HuH-7.5 (cell line): Measurements from ENCODE around the gene PHF12.
A peak's percentile ranks its signal among the peaks of the same experiment; 100 is the strongest.

Source experiments
- DNase-seq: peaks from one replicate; pipeline ENCODE4 v3.0.0; 2011; ENCODE audit warnings: low spot score

Gene PHF12

DNA sequence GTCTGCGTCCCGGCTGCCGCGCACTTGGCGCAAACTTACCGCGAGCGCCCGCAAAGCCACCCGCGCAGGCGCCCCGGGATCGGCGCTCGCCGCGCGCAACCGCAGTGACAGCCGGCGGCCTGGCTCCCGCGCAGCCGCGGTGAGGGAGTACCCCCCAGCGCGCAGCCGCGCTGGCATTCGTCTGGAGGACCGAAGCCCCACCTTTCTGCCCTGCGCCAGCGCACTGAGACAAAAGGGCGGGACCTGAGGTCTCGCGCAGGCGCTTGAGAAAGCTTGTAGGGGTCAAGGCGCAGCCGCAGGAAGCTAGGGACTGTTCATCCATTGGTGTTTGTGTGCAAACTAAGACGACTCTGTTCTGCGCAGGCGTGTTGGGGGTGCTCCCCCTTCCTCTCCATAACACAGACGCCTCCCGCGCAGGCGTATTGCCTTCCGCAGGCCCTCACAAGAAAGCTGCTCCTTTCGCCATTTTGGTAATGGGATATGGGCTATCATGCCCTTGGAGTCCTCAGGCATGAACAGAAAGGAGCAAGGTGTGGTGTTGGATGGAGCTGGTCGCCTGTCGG, at the start of gene PHF12:
TSS of gene PHF12 (minus strand) at position 91 of the 563 bp plus-strand sequence. CDS start 558 bp downstream, outside the sequence.
- DNase-seq = peak; percentile 96

DNA sequence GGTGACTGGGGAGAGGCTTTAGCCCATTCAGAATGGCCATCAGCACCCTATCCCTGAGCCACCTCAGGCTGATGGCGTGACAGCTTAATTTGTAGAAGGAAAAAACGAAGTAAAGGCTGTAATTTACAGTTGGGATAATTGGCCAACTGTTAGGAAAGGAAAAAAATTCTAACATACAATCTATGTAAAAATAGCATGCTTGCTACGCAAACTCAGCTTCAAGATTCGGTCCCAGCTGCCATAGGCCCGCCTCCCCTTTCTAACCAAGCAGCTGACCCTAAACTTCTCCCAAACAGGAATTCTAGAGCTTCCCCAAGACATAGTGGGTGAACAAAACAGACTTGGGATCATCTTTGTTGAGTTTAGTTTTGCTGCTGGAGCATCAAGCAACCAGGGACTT, 49.7 kb upstream of the PHF12 start:
- no peak for DNase-seq

DNA sequence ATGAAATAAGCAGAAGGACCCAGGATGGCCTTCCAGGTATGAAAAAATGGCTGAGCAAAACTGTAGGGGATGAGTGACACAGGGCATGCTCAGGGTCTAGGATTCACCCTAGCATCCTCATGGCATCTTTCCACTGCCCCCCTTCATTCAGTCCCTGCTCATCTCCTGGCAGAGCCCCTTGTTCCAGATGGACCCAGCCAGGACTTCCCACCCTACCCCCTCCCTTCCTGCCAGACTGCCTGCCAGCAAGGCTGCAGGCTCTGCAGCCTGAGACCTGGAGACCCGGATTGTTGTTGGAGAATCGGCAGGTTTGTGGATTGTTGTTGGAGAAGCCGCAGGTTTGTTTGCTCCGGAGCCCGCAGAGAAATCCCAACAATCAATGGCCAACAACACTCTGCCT, 47.9 kb upstream of the PHF12 start:
- no peak for DNase-seq

DNA sequence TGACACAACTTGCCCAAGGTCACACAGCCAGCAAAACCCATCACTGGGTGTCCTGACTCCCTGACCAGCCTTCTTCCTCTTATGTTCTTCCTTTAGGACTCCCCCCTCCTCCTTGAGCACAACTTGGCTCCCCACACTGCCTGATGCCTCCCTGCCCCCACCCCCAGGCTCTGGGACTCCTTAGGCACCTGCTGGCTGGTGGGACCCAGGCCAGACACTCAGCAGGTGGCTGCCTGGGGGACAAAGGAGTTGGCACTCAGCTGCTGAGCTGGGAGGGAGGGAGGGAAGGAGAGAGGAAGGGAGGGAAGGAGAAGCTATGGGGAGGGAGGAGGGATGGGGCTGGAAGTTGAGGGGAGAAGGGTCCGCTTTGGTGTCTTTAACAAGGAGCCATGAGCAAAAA, 46.5 kb upstream of the PHF12 start:
- DNase-seq = no peak

DNA sequence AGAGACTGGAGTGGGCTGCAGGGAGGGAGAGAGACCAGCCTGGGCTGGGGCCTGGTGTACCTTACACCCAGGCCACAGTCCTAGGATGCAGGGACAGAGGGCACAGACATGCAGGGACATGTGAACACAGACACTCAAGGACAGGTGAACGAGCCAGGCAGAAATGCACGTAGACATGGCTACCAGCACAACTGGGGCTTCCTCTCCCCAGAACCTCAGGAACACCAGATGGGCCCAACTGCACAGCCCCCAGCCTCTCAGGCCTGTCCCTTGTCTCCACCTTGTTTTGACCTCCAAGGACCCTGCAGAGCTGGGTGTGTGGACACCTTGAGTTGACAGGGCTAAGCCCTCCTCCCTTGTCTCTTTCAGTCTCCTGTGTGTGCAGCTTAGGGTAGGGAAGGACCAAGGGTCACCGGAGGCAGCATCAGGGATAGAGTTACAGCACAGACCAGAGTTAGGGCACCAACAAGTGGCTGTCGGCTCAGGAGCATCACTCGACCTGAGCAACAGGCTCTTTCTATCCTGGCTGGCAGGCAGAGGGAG, 45.3 kb upstream of the PHF12 start:
- no peak for DNase-seq

DNA sequence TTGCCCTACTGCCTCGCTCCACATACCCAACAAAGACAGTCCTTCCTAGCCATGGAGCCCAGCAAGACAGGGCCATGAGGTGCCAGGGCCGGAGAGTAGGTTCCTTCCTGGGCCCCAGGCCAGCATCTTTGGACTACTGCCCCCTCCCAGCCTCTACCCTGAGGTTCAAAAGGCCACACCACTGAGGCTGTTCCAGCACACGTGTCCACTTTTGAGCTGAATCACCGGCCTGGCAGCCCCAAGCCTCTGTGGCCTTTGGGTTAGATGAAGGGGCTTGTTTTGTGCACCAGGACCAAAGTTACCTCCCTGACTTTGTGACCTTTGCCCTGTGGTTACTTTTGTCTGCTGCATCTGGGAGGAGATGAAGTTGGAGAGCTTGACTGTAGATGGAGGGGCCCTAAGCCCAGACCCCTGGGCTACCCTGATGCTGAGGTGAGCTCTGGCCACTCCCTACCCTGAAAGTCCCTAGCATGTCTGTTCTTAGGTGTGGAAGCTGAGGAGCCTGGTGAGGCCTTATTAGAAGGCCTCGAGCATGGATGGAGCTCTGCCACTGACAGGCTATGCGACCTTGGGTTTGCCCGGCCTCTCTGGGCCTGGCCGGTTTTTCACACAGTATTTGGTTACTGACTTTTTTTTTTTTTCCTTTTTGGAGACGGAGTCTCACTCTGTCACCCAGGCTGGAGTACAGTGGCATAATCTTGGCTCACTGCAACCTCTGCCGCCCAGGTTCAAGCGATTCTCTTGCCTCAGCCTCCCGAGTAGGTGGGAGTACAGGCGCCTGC, 42.5 kb upstream of the PHF12 start:
- DNase-seq = no peak

DNA sequence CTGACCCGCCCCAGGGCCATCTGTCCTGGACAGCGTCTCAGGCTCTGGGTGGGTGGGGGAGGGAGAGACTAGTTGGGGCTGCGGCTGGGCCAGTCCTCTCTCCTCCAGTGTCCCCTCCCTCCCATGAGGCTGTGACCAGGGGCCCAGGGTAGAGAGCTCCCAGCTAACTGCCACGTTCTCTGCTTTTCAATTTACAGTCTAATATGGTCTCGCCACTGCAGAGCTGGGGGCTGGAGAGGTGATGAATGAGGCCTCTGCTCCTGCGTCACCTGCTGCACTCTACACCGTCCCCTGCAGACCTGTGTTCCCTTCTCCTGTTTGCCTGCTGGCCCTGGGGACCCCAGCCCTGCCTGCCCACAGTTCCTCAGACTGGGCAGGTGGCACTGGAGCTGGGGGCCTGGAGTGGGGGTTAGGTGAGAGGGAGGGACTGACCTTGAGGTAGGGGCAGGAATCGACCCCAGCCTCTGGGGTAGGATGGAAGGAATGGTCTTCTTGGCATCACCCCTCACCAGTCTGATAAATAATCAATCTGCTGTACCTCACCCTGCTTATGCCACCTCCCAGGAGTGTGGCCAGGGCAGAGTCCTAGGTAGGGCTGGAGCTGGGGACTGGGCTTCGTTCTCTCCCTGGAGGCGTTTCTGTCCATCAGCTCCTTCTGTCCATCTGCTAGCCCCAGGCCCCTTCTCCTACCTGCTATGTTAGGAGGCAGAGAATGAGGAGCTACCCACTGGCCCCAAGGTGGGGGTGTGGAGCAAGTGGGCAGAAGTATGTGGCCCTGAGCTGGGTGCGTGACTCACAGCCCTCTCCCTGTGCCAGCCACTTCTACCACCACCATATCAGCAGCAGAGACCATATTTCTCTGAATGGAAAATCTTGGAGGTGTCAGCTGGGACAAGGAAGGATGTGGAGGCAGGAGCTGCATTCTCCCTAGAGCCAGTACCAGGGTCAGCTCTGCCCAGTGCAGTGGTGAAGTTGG, 41.6 kb upstream of the PHF12 start:
- DNase-seq = no peak

DNA sequence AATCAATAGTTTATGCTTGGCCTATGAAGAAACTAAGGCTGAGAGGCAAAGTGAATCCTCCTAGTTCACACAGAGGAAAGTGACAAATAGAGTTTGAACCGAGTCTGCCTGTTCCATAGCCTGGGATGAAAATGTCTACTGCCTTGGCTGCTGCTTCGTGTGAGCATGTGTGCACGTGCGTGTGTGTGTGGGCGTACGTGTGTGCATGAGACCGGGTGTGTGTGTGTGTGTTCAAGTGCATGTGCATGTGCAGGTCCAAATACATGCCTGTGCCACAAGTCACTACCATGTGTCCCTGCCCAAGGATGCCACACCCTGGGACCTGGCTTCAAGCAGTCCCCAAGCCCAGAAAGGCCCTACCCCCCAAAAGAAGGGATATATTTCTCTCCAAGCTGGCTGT, 40.9 kb upstream of the PHF12 start:
- no peak for DNase-seq

DNA sequence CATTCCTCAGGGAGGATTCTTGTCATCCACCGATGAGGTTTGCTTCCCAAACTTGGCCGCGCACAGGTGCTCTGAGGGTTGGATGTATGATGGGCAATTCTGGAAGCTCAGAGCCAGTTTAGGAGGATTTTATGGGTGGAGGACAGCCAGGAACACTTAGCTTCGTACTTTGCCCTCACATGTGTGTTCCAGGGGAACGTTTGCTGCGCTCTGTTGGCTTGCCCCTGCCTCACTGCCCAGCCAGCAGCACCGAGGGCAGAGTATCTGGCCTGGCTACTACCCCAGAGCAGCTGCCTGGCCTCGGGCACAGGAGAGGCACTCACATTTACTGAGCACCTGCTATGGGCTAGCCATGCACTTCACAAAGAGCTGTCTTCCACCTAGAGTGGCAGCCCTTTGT, 40.5 kb upstream of the PHF12 start:
- no peak for DNase-seq

DNA sequence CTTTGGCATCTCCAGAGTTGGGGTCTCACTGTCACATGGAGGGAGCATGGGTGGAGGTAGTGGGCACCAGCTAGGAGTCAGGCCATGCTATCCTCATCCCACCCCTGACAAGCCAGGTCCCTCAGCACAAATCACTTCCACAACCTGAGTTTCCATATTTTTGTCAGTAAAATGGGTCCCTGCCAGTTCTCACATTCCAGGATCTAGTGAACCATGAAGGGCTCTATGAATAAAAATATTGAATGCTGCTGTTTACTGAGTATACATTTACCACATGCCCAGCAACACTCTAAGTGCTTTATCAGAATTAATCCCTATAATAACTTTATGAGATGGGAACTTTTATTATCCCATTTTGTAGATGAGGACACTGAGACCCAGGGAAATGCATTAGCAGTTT, 37.7 kb upstream of the PHF12 start:
- DNase-seq = no peak

DNA sequence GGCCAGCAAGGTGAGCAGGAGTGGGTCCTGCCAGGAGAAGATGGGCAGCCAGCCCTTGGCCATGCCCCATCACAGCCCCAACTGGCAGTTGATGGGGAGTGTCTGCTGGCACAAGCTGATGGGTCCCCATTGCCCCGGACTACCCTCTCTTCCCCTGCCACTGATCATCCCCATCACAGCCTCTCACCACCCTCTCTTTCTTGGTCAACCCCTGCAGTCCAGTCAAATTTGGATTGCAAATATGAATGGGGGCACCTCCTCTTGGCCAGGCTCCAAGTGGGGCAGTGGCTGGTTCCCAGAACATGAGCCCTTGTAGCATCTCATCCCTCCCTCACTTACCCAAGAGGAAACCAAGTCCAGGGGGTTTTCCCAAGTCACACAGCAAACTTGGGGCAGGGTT, 37.2 kb upstream of the PHF12 start:
- DNase-seq = no peak

DNA sequence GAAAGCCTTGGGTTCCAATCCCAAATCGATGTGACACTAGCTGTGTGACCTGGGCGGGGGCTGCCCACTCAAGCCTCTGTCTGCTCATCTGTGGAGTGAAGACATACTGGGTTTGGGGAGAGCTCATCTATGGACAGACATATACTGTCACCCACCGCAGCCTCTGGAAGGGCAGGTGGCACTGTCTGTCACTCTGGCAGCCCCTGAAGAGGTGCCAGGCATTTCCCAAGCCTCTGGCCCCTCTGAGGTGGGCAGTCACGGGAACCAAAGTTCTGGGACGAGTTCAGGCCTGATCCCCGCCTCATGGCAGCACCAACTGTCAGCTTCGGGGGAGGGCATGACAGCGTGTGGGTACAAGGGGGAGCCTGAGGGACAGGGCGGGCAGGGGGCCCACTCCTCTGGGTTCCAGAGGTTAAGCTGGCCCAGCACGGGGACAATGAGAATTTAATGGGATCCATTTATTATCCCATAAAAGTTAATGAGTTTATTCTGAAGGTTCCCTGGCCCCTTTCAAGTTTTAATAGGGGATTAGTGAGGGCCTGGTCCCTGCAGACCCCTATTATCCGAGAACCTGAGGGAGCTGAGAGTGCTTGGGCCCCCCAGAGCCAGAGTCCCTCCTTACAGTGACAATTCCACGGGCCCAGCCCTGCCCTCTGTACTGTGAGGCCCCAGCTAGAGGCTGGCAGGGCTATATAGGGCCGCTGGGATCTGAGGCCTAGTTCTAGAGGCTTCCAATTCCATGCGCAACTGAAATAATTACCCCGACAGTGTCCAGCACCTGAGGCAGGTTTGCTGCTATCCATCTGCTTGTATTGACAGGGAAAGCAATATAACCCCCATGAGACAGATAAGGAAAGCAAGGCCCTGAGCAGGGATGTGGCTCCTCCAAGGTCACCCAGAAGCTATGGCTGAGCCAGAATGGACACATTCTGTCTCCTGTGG, 35.7 kb upstream of the PHF12 start:
- no peak for DNase-seq

DNA sequence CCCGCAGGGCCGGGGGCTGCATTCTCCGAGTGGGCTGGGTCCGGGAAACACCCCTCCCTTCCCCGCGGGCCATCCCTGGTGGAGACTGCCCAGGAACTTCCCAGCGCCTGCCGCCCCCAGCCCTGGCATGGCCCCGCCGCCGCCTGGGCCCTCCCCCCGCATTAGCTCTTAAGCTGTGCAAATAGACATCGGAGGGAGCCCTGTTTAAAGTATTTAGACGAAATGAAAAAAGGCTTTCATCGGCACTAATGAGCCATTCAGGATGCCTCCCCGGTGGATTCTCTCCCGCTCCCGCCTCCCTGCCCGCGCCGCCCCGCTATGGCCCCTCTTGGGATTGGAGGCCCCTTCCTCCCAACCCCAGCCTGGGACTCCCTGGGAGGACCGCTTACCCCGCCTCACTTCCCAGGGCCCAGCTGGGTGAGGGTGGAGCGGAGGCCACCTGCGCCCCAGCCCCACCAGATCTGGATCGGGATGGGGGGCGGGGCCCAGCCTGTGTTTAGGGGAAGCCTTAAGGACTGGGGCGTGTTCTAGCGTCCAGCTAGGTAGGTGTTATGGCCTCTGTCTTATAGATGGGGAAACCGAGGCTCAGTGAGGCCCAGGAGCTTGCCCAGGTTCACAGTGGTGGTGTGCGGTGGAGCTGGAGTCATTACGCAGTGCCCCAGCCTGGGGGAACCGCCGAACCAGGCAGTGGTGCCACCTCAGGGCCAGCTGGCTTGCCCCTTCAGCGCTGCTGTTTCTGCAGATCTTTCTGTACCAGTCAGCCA, 34.8 kb upstream of the PHF12 start:
- no peak for DNase-seq

DNA sequence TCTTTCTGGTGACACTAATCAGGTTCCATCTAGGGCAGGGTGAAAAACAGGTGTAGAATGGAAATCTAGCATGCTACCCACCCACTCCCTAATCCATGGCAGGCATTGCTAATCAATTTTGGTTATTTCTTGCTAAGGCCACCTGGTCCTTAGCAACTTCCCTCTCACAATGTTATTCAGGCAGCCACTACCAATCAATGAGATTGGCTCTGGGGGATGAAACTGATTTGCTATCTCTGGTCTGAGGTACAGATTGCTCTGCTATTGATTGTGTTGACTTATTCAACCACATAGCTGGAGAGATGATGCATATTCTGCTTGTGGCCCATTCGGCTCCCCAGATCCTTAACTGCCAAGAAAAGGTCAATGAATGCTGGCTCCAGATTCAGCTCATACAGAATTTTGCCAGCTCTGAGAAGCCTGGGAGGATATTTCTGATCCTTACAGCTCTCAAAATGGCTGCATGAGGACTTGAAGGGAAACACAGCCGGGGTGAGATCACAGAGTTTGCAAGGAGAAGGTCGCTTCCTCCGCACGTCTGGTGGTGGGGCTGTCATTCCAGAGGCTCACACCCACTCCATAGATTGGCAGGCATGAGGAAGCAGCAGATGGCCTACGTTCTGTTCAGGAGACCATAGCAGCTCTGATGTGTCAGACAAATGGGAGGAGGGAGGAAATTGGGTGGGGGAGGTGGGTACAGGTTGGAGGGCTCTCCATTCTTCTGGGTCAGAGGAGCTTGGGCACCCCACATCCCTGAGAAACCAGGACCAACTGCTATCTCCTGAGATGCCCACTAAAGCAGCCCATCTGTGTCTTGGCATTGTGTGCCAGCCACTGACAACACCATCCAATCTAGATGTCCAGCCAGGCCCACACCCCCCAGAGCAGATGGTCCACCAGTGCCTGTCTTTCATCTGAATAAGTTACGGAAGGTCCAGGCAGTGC, 32.2 kb upstream of the PHF12 start:
- DNase-seq = no peak

DNA sequence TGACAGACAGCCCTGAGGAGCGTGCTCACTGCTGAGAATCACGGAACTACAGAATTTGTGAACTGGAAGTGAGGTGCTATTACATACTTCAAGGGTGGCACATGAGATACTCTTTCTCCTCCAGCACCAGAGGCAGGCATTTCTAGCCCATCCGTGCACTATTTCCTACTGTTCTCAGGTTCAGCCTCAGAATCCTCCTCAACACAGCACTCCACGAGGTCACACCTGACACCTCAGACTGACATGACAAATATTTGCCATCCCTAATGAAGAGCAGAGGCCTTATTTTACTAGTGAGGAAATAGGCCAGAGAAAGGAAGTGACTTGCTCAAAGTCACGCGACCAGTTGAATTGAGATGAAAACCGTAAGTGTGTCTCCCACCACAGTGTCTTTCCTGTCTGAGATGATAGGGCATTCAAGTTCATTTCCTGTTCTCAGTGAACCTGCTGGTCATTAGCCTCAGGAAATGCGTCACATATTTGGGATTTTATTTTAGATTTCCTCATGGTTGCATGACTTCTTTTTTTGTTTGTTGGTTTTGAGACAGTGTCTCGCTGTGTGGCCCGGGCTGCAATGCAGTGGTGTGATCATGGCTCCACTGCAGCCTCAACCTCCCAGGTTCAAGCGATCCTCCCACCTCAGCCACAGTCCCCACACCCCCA, 30.9 kb upstream of the PHF12 start:
- DNase-seq = no peak

DNA sequence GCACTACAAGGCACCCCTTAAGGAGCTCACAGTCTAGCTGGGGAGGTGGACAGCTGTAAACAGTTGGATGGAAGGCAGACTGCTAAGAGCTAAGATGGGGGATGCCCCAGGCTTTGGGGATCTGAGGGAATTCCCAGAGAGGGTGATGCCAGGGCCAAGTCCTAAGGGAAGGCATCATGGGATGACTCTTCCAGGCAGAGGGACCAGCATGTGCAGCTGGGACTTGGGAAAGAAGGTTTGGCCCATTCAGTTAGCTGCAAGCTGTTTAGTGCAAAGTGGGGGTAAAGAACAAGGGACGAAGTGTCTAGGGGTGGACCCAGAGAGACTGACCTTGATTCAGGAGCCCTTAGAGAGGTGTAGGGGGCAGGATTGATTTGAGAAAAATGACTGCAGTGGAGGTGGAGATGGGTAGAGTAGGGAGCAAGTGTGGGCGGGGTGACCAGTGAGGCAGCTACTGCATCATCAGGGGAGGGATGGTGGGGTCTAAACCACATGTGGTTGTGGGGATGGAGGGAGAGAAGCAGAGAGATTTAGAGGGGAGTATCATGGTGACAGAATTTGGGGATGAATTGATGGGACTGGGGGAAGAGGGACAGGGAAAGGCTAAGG, 27.1 kb upstream of the PHF12 start:
- DNase-seq = no peak

DNA sequence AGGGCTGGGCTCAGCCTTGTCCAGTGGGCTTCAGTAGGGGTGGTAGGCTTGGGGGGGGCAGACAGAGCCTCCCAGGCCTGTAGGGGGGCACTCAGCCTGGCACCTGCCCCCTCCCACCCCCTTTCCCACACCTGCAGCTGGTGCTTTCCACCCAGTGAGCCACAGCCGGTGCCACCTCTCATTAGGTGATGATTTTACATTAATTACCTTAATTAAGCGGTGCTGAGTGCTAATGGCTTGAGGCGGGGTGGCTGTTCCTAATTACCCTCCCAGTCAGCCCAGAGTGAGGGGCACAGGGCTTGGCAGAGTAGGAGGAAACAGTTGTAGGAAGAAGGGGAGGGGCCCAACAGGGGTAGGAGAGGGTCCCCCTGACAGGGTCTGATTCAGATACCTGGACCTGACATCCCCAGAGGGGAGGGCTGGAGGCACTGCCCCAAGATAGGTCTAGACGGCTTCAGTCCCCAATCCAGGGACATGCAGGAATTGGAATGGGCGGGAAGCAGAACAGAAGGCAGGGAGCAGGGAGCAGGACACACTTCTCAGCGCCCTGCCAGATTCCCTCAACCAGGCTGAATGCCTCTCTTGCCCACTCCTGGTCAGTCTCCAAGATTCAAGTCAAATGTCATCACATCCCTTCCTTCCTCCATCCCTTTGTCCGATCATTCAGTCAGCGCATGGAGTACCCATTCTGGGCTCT, 26.5 kb upstream of the PHF12 start:
- no peak for DNase-seq

DNA sequence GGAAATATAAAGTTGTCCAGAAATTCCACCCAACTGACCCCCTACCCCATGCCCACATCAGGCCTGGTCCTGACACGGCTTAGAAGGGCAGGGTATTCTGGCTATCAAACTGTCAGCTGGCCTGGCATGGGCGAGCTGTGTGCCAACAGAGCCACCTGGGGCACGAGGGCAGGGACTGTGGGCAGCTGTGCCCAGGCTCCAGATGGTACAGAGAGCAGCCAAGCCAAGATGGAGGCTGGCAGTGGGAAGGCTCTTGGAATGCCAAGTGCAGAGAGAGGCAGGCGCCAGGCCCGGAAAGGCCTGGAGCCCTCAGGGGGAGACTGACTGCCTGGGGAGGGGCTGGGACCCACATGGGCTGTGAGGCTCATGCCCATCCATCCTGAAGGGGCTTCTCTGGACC, 24.3 kb upstream of the PHF12 start:
- no peak for DNase-seq
